H1 (cell line): ENCODE results near the gene GNB1L. TPM values are rescaled to one million over a fixed set of nuclear protein-coding genes. Genes with fewer than 3 reads are reported as not detected.

Experiments used
- CTCF ChIA-PET: fragments of 300-600 bp; sonication (Branson Sonifier 250); formaldehyde crosslinking; loops from one replicate; lab custom pipeline; 2021; ENCODE audit not compliant: partially characterized antibody; lab: Charles Lee
- POLR2A ChIA-PET: fragments of 300-600 bp; sonication (Branson Sonifier 250); formaldehyde crosslinking; loops from one replicate; lab custom pipeline; 2021; ENCODE audit warnings: inconsistent platforms; ENCODE audit not compliant: partially characterized antibody; lab: Charles Lee
- DNase-seq, 2 experiments: peaks; one replicate each; pipeline versions ENCODE4 v3.0.0 to v3.0.0-alpha.2; 2010 to 2022; ENCODE audit warnings: low spot score in 2 of 2, low read depth in 1 of 2, mixed read lengths in 1 of 2
- FAIRE-seq: peaks from 2 replicates; lab custom pipeline; 2011; peaks lifted over from hg19 to GRCh38; lab: Jason Lieb, UNC
- H2AFZ ChIP-seq: 2 replicates; pipeline ENCODE4 v1.8.1; 2012; ENCODE audit warnings: low read length, inconsistent platforms
- H2AK5ac ChIP-seq: 2 replicates; pipeline ENCODE4 v1.6.1; 2013; ENCODE audit warnings: low read depth, low read length
- H2BK120ac ChIP-seq: replicated peaks from 2 replicates; pipeline ENCODE3; 2013; ENCODE audit warnings: low read depth, low read length, inconsistent platforms
- H2BK12ac ChIP-seq: 2 replicates; pipeline ENCODE4 v1.6.1; 2013; ENCODE audit warnings: low read depth, low read length
- H2BK15ac ChIP-seq: 2 replicates; pipeline ENCODE4 v1.6.1; 2013; ENCODE audit warnings: low read length
- H2BK20ac ChIP-seq: 2 replicates; pipeline ENCODE4 v1.6.1; 2013; ENCODE audit warnings: low read length
- H2BK5ac ChIP-seq: 2 replicates; pipeline ENCODE4 v1.6.1; 2013; ENCODE audit warnings: low read depth, low read length
- H3K14ac ChIP-seq: 2 replicates; pipeline ENCODE4 v1.6.1; 2013; ENCODE audit warnings: inconsistent platforms; ENCODE audit not compliant: insufficient read length
- H3K18ac ChIP-seq: 2 replicates; pipeline ENCODE4 v1.6.1; 2013; ENCODE audit warnings: low read length; ENCODE audit errors: extremely low read depth
- H3K23ac ChIP-seq: 2 replicates; pipeline ENCODE4 v1.6.1; 2013; ENCODE audit warnings: inconsistent platforms; ENCODE audit not compliant: insufficient read length
- H3K23me2 ChIP-seq: 2 replicates; pipeline ENCODE4 v1.6.1; 2013; ENCODE audit warnings: low read depth, low read length
- H3K27ac ChIP-seq: 2 replicates; pipeline ENCODE4 v1.6.1; 2011; ENCODE audit warnings: low read depth, low read length, inconsistent platforms
- H3K27me3 ChIP-seq, 4 experiments: replicated peaks in 1 of 4; 1 replicate in 1 of 4; 2 replicates in 3 of 4; pipeline versions ENCODE4 v1.6.1 to v1.8.1; 2011 to 2013; ENCODE audit warnings: low read length in 3 of 4, mild to moderate bottlenecking in 3 of 4, inconsistent platforms in 2 of 4, mixed read lengths in 2 of 4, moderate library complexity in 1 of 4; ENCODE audit not compliant: control insufficient read depth in 3 of 4, insufficient read depth in 3 of 4; ENCODE audit errors: extremely low read depth in 1 of 4
- H3K36me3 ChIP-seq, 4 experiments: 2 replicates each; pipeline versions ENCODE4 v1.6.1 to v1.8.1; 2011 to 2013; ENCODE audit warnings: mild to moderate bottlenecking in 4 of 4, low read length in 3 of 4, moderate library complexity in 2 of 4, control low read depth in 1 of 4, inconsistent platforms in 1 of 4; ENCODE audit not compliant: insufficient read depth in 4 of 4, control insufficient read depth in 2 of 4
- H3K4ac ChIP-seq: replicated peaks from 2 replicates; pipeline ENCODE3; 2013; ENCODE audit warnings: low read length, low read depth, mixed read lengths, inconsistent platforms; ENCODE audit not compliant: insufficient read length
- H3K4me1 ChIP-seq, 4 experiments: replicated peaks in 1 of 4; 1 replicate in 1 of 4; 2 replicates in 3 of 4; pipeline versions ENCODE4 v1.6.1 to v1.8.1; 2011 to 2013; ENCODE audit warnings: low read length in 3 of 4, inconsistent platforms in 2 of 4, mixed read lengths in 1 of 4; ENCODE audit not compliant: insufficient read depth in 4 of 4, control insufficient read depth in 3 of 4
- H3K4me2 ChIP-seq, 2 experiments: 2 replicates each; pipeline versions ENCODE4 v1.6.1 to v1.8.1; 2011 to 2013; ENCODE audit warnings: low read depth in 2 of 2, low read length in 2 of 2, control low read depth in 1 of 2, inconsistent platforms in 1 of 2, mild to moderate bottlenecking in 1 of 2; ENCODE audit not compliant: insufficient read depth in 1 of 2
- H3K4me3 ChIP-seq, 4 experiments: fragments of 200-600, 300-600 bp in 1 of 4; sonication (generic), shearing (Covaris generic), sonication (Bioruptor Twin) in 1 of 4; 2 replicates each; pipeline versions ENCODE4 v1.5.1 to v1.8.1; 2011 to 2016; ENCODE audit warnings: low read length in 4 of 4, low read depth in 3 of 4, control low read depth in 2 of 4, inconsistent platforms in 2 of 4, mild to moderate bottlenecking in 2 of 4, mixed read lengths in 1 of 4, moderate library complexity in 1 of 4; ENCODE audit not compliant: insufficient read depth in 2 of 4; ENCODE audit errors: extremely low read depth in 1 of 4
- H3K56ac ChIP-seq: replicated peaks from 2 replicates; pipeline ENCODE3; 2013; ENCODE audit warnings: low read depth, mild to moderate bottlenecking, mixed read lengths, low read length, inconsistent platforms; ENCODE audit not compliant: insufficient read length
- H3K79me1 ChIP-seq: 2 replicates; pipeline ENCODE4 v1.6.1; 2013; ENCODE audit warnings: low read depth, low read length, control low read depth
- H3K79me2 ChIP-seq, 2 experiments: 2 replicates each; pipeline versions ENCODE4 v1.6.1 to v1.8.1; 2012 to 2013; ENCODE audit warnings: low read length in 2 of 2, mild to moderate bottlenecking in 2 of 2, inconsistent platforms in 1 of 2; ENCODE audit not compliant: insufficient read depth in 2 of 2, control insufficient read depth in 1 of 2
- H3K9ac ChIP-seq, 4 experiments: replicated peaks in 1 of 4; 1 replicate in 1 of 4; 2 replicates in 3 of 4; pipeline versions ENCODE4 v1.6.1 to v1.8.1; 2011 to 2013; ENCODE audit warnings: low read depth in 3 of 4, low read length in 3 of 4, control low read depth in 2 of 4, mild to moderate bottlenecking in 2 of 4, moderate library complexity in 2 of 4, inconsistent platforms in 1 of 4; ENCODE audit errors: extremely low read depth in 1 of 4
- H3K9me3 ChIP-seq, 2 experiments: 2 replicates each; pipeline versions ENCODE4 v1.6.1 to v1.8.1; 2012 to 2013; ENCODE audit warnings: mild to moderate bottlenecking in 2 of 2, moderate library complexity in 2 of 2, control low read depth in 1 of 2, inconsistent platforms in 1 of 2, low read depth in 1 of 2, low read length in 1 of 2, mixed read lengths in 1 of 2; ENCODE audit not compliant: insufficient read depth in 2 of 2
- H4K20me1 ChIP-seq, 2 experiments: replicated peaks in 1 of 2; 2 replicates each; pipeline versions ENCODE3 to v1.8.1; 2011 to 2013; ENCODE audit warnings: inconsistent platforms in 2 of 2, low read length in 2 of 2, mild to moderate bottlenecking in 1 of 2; ENCODE audit not compliant: insufficient read depth in 2 of 2, control insufficient read depth in 1 of 2
- H4K5ac ChIP-seq: 2 replicates; pipeline ENCODE4 v1.6.1; 2013; ENCODE audit warnings: low read length, low read depth, mixed read lengths, inconsistent platforms; ENCODE audit not compliant: insufficient read length
- H4K8ac ChIP-seq: 2 replicates; pipeline ENCODE4 v1.8.0; 2013; ENCODE audit warnings: mild to moderate bottlenecking, moderate library complexity, low read length, inconsistent platforms; ENCODE audit not compliant: insufficient read depth; ENCODE audit errors: extremely low read depth
- H4K91ac ChIP-seq: replicated peaks from 2 replicates; pipeline ENCODE3; 2013; ENCODE audit warnings: low read length, mixed read lengths, inconsistent platforms; ENCODE audit not compliant: insufficient read length
- BRCA1 ChIP-seq: IDR thresholded peaks from 2 replicates; pipeline ENCODE4 v1.6.1; 2012; ENCODE audit warnings: low read depth, low read length, improper control_type of control experiment
- CBX5 ChIP-seq: fragments of 300-800, 300-1000 bp; sonication (generic); IDR thresholded peaks from 2 replicates; pipeline ENCODE4 v1.7.1; 2016; ENCODE audit warnings: antibody characterized with exemption, low read length, low read depth
- RXRA ChIP-seq: IDR thresholded peaks from 2 replicates; pipeline ENCODE4 v1.6.1; 2011; ENCODE audit warnings: low read depth, mild to moderate bottlenecking, low read length, moderate library complexity; ENCODE audit not compliant: insufficient read depth
- TAF1 ChIP-seq: IDR thresholded peaks from 2 replicates; pipeline ENCODE4 v1.6.1; 2011; ENCODE audit warnings: mild to moderate bottlenecking, low read depth, low read length
- YY1 ChIP-seq: IDR thresholded peaks from 2 replicates; pipeline ENCODE4 v1.6.1; 2011; ENCODE audit warnings: low read depth, mild to moderate bottlenecking, low read length
- WGBS, 2 experiments: shearing (Covaris generic) in 1 of 2; methylation state at CpG; one replicate each; pipeline versions ENCODE4 v1.1.6 to v1.1.7; 2013 to 2015; ENCODE audit warnings: low lambda C conversion rate in 2 of 2, mixed read lengths in 2 of 2, inconsistent platforms in 1 of 2, low coverage in 1 of 2, missing lambda C conversion rate in 1 of 2; ENCODE audit not compliant: insufficient replicate concordance in 2 of 2, insufficient coverage in 1 of 2, insufficient read length in 1 of 2; ENCODE audit errors: extremely low coverage in 1 of 2, missing lambda C conversion rate in 1 of 2; 5-methylcytosine and 5-hydroxymethylcytosine counted together
- long read RNA-seq, 2 experiments: library from RNA in 1 of 2; library from capped mRNA in 1 of 2; stranded (forward); transcript quantifications; one replicate each; pipeline ENCODE4 v2.0.0, GENCODE V29; 2021; ENCODE audit warnings: inconsistent platforms in 1 of 2
- polyA minus RNA-seq, 3 experiments: library from RNA; depleted of rRNA, polyadenylated mRNA; stranded (reverse); fragments of >200 nt; gene quantifications; 1 replicate in 2 of 3; 2 replicates in 1 of 3; pipeline ENCODE4 v1.2.3, GENCODE V29; 2011
- polyA plus RNA-seq, 7 experiments: library from polyadenylated mRNA; depleted of rRNA in 3 of 7; stranded (reverse) in 5 of 7; unstranded in 2 of 7; fragments of >200 nt in 5 of 7; fragments of 200-250 nt in 2 of 7; gene quantifications; 1 replicate in 5 of 7; 2 replicates in 1 of 7; 4 replicates in 1 of 7; pipeline versions ENCODE4 v1.2.1 to v1.2.3, GENCODE V29; 2011 to 2013; ENCODE audit warnings: missing spikeins in 2 of 7, mixed read lengths in 2 of 7
- total RNA-seq: library from RNA; stranded (reverse); fragmentation: NEBNext Ultra II Directional; extraction: Animal tissue kit (Norgen Biotek cat#: 25700); gene quantifications from 2 replicates; pipeline ENCODE4 v1.2.1, GENCODE V29; 2021
- TF ChIP-seq, protein P1 (sequence below): IDR thresholded peaks from 2 replicates; pipeline ENCODE4 v1.6.1; 2012; ENCODE audit warnings: inconsistent platforms

GNB1L gene, protein sequence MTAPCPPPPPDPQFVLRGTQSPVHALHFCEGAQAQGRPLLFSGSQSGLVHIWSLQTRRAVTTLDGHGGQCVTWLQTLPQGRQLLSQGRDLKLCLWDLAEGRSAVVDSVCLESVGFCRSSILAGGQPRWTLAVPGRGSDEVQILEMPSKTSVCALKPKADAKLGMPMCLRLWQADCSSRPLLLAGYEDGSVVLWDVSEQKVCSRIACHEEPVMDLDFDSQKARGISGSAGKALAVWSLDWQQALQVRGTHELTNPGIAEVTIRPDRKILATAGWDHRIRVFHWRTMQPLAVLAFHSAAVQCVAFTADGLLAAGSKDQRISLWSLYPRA
- total RNA-seq (14.3 and 15.6 TPM in 2 replicates), polyA plus RNA-seq (2011; rRNA removed) (14.0 and 23.2 TPM in 2 replicates), polyA minus RNA-seq (2011; rRNA and poly(A)+ RNA removed) (3.8 and 4.5 TPM in 2 replicates)
- polyA plus RNA-seq (2011; cell fraction: cytosol; rRNA removed) = 17.3 TPM
- 21.9 TPM for polyA plus RNA-seq (2011; cell fraction: nucleus; rRNA removed)
- 9.1 to 18.9 TPM (median 16.9 TPM) in 4 replicates for polyA plus RNA-seq (2012, experiment 1 of 2)
- 14.8 TPM for polyA plus RNA-seq (2012, experiment 2 of 2)
- polyA plus RNA-seq (2013, experiment 1 of 2) = 5.8 TPM
- 5.3 TPM for polyA plus RNA-seq (2013, experiment 2 of 2)
- polyA minus RNA-seq (2011; cell fraction: cytosol; rRNA and poly(A)+ RNA removed) = 6.1 TPM
- polyA minus RNA-seq (2011; cell fraction: nucleus; rRNA and poly(A)+ RNA removed) = 5.6 TPM
- long read RNA-seq, experiment 1, full-length matches to known transcripts = 4 of 19 reads
- long read RNA-seq, experiment 1, partial matches to known transcripts = 9 of 19 reads
- long read RNA-seq, experiment 1, other reads (novel, unspliced or antisense) = 6 of 19 reads
- long read RNA-seq, experiment 2, full-length matches to known transcripts = 11 of 29 reads
- long read RNA-seq, experiment 2, partial matches to known transcripts = 0 of 29 reads
- long read RNA-seq, experiment 2, other reads (novel, unspliced or antisense) = 18 of 29 reads

DNA sequence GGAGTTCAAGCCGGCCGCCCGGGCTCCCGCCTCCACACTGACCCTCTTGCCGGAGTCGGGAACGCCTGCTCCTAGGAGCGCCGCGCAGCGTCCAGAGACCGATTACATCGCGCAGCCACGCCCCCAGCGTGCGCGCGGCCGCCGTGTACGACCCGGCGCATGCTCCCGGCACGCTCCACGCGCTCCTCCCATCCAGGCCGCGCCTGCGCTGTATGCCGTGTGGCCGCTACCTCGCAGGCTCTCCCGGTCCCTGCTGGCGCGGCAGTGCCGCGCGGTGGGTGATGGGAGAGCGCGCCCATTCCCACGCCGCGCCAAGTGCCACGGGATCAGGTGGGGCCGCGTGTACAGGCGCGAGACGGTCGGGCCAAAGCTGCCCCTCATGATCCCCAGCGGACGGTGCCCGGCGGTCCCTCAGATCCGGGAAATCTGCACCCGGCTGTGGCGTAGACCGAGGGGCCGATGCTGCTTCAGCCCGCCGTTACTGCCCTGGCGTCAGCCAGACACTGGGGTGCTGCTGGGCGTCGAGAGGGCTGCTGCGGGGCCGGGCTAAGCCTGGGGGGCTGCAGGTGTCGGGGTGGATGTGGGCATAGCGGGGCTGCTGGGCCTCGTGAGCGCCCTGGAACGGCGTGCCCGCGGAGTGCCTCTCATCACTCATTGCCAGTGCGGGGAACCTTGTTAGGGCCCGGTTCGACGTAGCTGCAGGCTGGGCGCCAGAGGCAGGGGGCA is at the start of gene GNB1L, which contains the start of gene RTL10:
Gene GNB1L, minus strand, starts transcription at position 97 of the 726 bp plus-strand sequence. CDS start 33,519 bp downstream, outside the sequence.
Gene RTL10, minus strand, starts transcription at position 97 of the 726 bp plus-strand sequence. CDS start 2,613 bp downstream, outside the sequence.
- Histone ChIP-seq H2BK120ac (no peak within 1 kb of the TSS), H3K9me3 (no peaks in the 10 kb centered on the region), H4K8ac (peak within 1 kb of the TSS; percentile 96), H2BK12ac (0 out of 2 replicates have a peak within 1 kb of the TSS, but pooled peaks have one; percentile 17), H3K79me1 (peaks cover 21% of the 10 kb centered on the region), H3K36me3 (peaks cover 2 to 16% (median 14%) of the 10 kb centered on the region in 4 experiments; a peak in 6 of 8 replicates), H3K56ac (peak within 1 kb of the TSS; percentile 82), H3K27me3 (no peaks in the 10 kb centered on the region), H2AK5ac (peak within 1 kb of the TSS; percentile 7; the same call in 1 of the 2 replicates), H4K5ac (peak within 1 kb of the TSS; percentile 92), H2BK20ac (no peak within 1 kb of the TSS), H3K18ac (peak within 1 kb of the TSS; percentile 89), H2BK15ac (peak within 1 kb of the TSS; percentile 46; the same call in 1 of the 2 replicates), H3K23me2 (peaks cover 16% of the 10 kb centered on the region; the same call in 1 of the 2 replicates), H3K9ac (peak within 1 kb of the TSS; percentile 78 to 86 (median 81)), H4K20me1 (peaks cover 10 to 33% of the 10 kb centered on the region in 2 experiments), H3K4me2 (peak within 1 kb of the TSS; percentile 88 to 99), H3K23ac (no peak within 1 kb of the TSS), H3K4ac (peak within 1 kb of the TSS; percentile 84), H2BK5ac (peak within 1 kb of the TSS; percentile 95; the same call in 1 of the 2 replicates), H3K4me3 (peak within 1 kb of the TSS; percentile 75 to 92 (median 87)), H3K79me2 (peaks cover 0 to 26% of the 10 kb centered on the region in 2 experiments; a peak in 3 of 4 replicates), H3K14ac (no peak within 1 kb of the TSS), H2AFZ (peak within 1 kb of the TSS; percentile 25; the same call in 1 of the 2 replicates), H3K4me1 (peaks cover 0 to 24% (median 12%) of the 10 kb centered on the region in 4 experiments; a peak in 6 of 7 replicates), H4K91ac (peak within 1 kb of the TSS; percentile 95), H3K27ac (peak within 1 kb of the TSS; percentile 80)
- WGBS, 2 experiments = 2% methylated on average over 68 of the region's 81 CpGs; no CpG with 5 or more reads in 1 of the 2 experiments
- peak; percentile 70 to 94 for DNase-seq
- FAIRE-seq = no peak
- ChIA-PET POLR2A (interaction anchor here (0.6 to 1.5 kb wide), 15 partner anchors 8 to 69 kb away, joined by 3 to 10 read pairs (median 3); no protein-coding TSS in a partner anchor), CTCF (interaction anchor here (0.6 to 1.7 kb wide), 18 partner anchors 8 to 1757 kb away, joined by 3 to 5 read pairs (median 4); no protein-coding TSS in a partner anchor)
- TF ChIP-seq, protein P1, sequence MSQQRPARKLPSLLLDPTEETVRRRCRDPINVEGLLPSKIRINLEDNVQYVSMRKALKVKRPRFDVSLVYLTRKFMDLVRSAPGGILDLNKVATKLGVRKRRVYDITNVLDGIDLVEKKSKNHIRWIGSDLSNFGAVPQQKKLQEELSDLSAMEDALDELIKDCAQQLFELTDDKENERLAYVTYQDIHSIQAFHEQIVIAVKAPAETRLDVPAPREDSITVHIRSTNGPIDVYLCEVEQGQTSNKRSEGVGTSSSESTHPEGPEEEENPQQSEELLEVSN = peak; percentile 76
- TF ChIP-seq BRCA1 (no peak), RXRA (no peak), YY1 (no peak), TAF1 (peak; percentile 95), CBX5 (no peak)
